OCI-LY7 (cell line): ENCODE data around the gene COMMD1. TPM values are rescaled to one million over a fixed set of nuclear protein-coding genes. Genes with fewer than 3 reads are reported as not detected.

Experiments used
- BruUV-seq: library from RNA; stranded (reverse); fragments of 400-500 nt; replicated peaks from 2 replicates; lab custom pipeline; 2021; lab: Mats Ljungman, UMichigan
- CTCF ChIA-PET: fragments of 300-600 bp; sonication (Branson Sonifier 250); formaldehyde crosslinking; loops from one replicate; lab custom pipeline; 2022; ENCODE audit warnings: antibody characterized with exemption; ENCODE audit not compliant: unreplicated experiment; lab: Charles Lee
- POLR2A ChIA-PET: fragments of 300-600 bp; sonication (Branson Sonifier 250); formaldehyde crosslinking; loops from one replicate; lab custom pipeline; 2022; ENCODE audit warnings: antibody characterized with exemption; lab: Charles Lee
- DNase-seq: peaks from one replicate; pipeline ENCODE4 v3.0.0-alpha.2; 2015; ENCODE audit warnings: low spot score
- H2AFZ ChIP-seq: fragments of 200-600 bp; sonication (generic), shearing (Covaris generic); 2 replicates; pipeline ENCODE4 v1.6.1; 2014; ENCODE audit warnings: mild to moderate bottlenecking, antibody characterized with exemption, low read length, moderate library complexity
- H3K27ac ChIP-seq: fragments of 200-600 bp; sonication (generic); 2 replicates; pipeline ENCODE4 v1.5.1; 2014; ENCODE audit warnings: mixed run types, low read depth, mild to moderate bottlenecking, moderate library complexity, low read length, inconsistent platforms; ENCODE audit not compliant: poor library complexity, severe bottlenecking
- H3K36me3 ChIP-seq: fragments of 200-600 bp; sonication (generic); 2 replicates; pipeline ENCODE4 v1.6.1; 2014; ENCODE audit warnings: mild to moderate bottlenecking, antibody characterized with exemption, low read length, moderate library complexity, mixed read lengths; ENCODE audit not compliant: insufficient read depth
- H3K4me1 ChIP-seq: fragments of 200-600 bp; sonication (generic); 2 replicates; pipeline ENCODE4 v1.5.1; 2014; ENCODE audit warnings: mild to moderate bottlenecking, low read length; ENCODE audit not compliant: insufficient read depth, poor library complexity, severe bottlenecking
- H3K4me2 ChIP-seq: fragments of 200-600 bp; sonication (generic); 2 replicates; pipeline ENCODE4 v1.6.1; 2014; ENCODE audit warnings: mild to moderate bottlenecking, low read length
- H3K4me3 ChIP-seq: fragments of 200-600 bp; sonication (generic); 2 replicates; pipeline ENCODE4 v1.5.1; 2014; ENCODE audit warnings: mild to moderate bottlenecking, low read depth, low read length; ENCODE audit not compliant: poor library complexity, severe bottlenecking
- H3K79me2 ChIP-seq: fragments of 200-600 bp; sonication (generic); 2 replicates; pipeline ENCODE4 v1.6.1; 2016; ENCODE audit warnings: low read depth, mild to moderate bottlenecking, low read length, moderate library complexity, mixed read lengths; ENCODE audit not compliant: insufficient read depth
- H3K9me2 ChIP-seq: fragments of 200-600 bp; sonication (generic); 2 replicates; pipeline ENCODE4 v1.6.1; 2016; ENCODE audit warnings: mild to moderate bottlenecking, low read length, mixed read lengths; ENCODE audit not compliant: insufficient read depth
- H3K9me3 ChIP-seq: fragments of 200-600 bp; sonication (generic); 2 replicates; pipeline ENCODE4 v1.6.1; 2014; ENCODE audit warnings: mild to moderate bottlenecking, mixed run types, low read length, mixed read lengths
- H4K20me1 ChIP-seq: fragments of 200-600 bp; sonication (generic); 2 replicates; pipeline ENCODE4 v1.6.1; 2014; ENCODE audit warnings: mild to moderate bottlenecking, antibody characterized with exemption, low read length, moderate library complexity, mixed read lengths; ENCODE audit not compliant: insufficient read depth
- EZH2phosphoT487 ChIP-seq: fragments of 200-600 bp; sonication (generic); IDR thresholded peaks from 2 replicates; pipeline ENCODE4 v1.6.1; 2018; ENCODE audit warnings: low read depth, borderline replicate concordance, mild to moderate bottlenecking, mixed run types, antibody characterized with exemption, low read length, moderate library complexity, mixed read lengths
- intact Hi-C: fragments of 100-400 bp; cut with micrococcal nuclease; formaldehyde crosslinking; loops from one replicate; pipeline ENCODE4 v1.10.0; 2022; ENCODE audit not compliant: unreplicated experiment
- total RNA-seq, 2 experiments: library from RNA; depleted of rRNA in 1 of 2; stranded (reverse); fragments of >200 nt in 1 of 2; shearing (Covaris generic) in 1 of 2; gene quantifications; 2 replicates each; pipeline ENCODE4 v1.2.3, GENCODE V29; 2014 to 2022
- TF ChIP-seq, protein P1 (sequence below): fragments of 200-600 bp; sonication (generic); conservative IDR thresholded peaks from 2 replicates; pipeline ENCODE4 v1.5.1; 2014; ENCODE audit warnings: mild to moderate bottlenecking, antibody characterized with exemption, low read length, moderate library complexity, mixed read lengths

Gene COMMD1
- total RNA-seq, 2 experiments from 2014 or later: 22.0 to 22.1 TPM

DNA sequence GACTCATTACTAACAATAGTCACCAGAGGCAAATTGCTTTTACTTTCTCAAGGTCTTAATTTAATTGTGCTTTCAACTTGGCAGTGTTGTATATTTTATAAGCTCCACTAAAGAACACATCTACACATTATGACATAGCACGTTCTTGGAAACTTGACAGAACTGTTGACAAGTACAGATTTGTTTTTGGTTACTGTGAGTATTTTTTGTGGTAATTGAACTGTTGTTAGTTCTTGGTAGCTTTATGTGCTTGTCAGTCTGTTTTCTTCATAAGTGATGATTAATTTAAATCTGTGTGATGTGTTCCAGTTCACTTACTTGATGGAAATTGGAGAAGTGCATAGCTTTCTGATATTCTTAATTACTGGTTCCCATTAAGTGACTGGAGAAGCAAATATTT is 63.9 kb downstream of the COMMD1 start:
- BruUV-seq: no TSS peak
- no peaks in the 10 kb centered on the region for H3K9me3 ChIP-seq
- no peak overlapping the region for H2AFZ ChIP-seq
- no peaks in the 10 kb centered on the region for H3K79me2 ChIP-seq
- POLR2A ChIA-PET: interaction anchor here (0.6 kb wide), 1 partner anchor 282 kb away, joined by 4 read pairs; no protein-coding TSS in a partner anchor
- no peak overlapping the region for H3K4me2 ChIP-seq
- H4K20me1 ChIP-seq: no peaks in the 10 kb centered on the region
- H3K4me1 ChIP-seq: no peaks in the 10 kb centered on the region
- CTCF ChIA-PET: no interaction called here
- no peak for DNase-seq
- intact Hi-C loops: no loop called here
- TF ChIP-seq, protein P1, sequence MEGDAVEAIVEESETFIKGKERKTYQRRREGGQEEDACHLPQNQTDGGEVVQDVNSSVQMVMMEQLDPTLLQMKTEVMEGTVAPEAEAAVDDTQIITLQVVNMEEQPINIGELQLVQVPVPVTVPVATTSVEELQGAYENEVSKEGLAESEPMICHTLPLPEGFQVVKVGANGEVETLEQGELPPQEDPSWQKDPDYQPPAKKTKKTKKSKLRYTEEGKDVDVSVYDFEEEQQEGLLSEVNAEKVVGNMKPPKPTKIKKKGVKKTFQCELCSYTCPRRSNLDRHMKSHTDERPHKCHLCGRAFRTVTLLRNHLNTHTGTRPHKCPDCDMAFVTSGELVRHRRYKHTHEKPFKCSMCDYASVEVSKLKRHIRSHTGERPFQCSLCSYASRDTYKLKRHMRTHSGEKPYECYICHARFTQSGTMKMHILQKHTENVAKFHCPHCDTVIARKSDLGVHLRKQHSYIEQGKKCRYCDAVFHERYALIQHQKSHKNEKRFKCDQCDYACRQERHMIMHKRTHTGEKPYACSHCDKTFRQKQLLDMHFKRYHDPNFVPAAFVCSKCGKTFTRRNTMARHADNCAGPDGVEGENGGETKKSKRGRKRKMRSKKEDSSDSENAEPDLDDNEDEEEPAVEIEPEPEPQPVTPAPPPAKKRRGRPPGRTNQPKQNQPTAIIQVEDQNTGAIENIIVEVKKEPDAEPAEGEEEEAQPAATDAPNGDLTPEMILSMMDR: no peak
- no peak for TF ChIP-seq EZH2phosphoT487
- H3K27ac ChIP-seq: no peak overlapping the region
- no peak overlapping the region for H3K4me3 ChIP-seq
- H3K9me2 ChIP-seq: no peaks in the 10 kb centered on the region
- no peaks in the 10 kb centered on the region for H3K36me3 ChIP-seq

DNA sequence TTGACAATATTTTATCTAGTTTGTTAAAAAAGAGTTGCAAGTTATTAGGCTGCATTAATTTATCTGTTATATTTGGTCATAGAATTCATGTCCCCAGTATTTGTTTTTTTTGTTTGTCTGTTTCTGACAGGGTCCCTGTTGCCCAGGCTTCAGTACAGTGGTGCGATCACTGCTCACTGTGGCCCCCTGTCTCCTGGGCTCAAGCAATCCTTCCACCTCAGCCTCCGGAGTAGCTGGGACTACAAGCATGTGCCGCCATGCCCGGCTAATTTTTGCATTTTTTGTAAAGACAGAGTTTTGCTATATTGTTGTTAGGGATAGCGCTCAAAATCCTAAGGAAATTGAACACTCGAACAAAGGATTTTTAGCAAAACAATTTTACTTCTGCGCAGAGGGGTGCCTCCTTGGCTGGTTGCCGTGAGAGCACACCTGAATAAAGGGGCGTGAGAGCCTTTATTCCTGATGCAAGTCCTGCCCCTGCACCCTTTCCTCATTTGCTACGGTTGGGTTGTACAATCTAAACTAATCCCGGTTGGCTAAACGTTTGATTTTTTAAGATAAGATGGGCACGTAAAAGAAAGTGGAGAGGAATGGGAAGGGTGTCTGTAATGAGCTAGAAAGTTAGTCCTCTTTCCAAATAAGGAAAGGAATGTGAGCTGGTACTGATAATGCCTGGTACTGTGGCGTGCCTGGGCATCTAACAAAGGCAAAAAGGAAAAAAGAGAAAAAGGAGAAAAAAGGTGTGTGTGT is 65.5 kb downstream of the COMMD1 start:
- POLR2A ChIA-PET: no interaction called here
- no peak overlapping the region for H3K4me2 ChIP-seq
- BruUV-seq: no TSS peak

More for the DNA sequence above, 65.5 kb downstream of the COMMD1 start:
- CTCF ChIA-PET: no interaction called here
- H3K4me3 ChIP-seq: no peak overlapping the region
- H3K9me2 ChIP-seq: no peaks in the 10 kb centered on the region
- H4K20me1 ChIP-seq: no peaks in the 10 kb centered on the region
- no peak for TF ChIP-seq EZH2phosphoT487
- TF ChIP-seq, protein P1: no peak
- intact Hi-C loops: no loop called here
- no peaks in the 10 kb centered on the region for H3K36me3 ChIP-seq
- no peak overlapping the region for H3K27ac ChIP-seq
- H3K79me2 ChIP-seq: no peaks in the 10 kb centered on the region
- no peak for DNase-seq
- H3K4me1 ChIP-seq: no peaks in the 10 kb centered on the region
- no peak overlapping the region for H2AFZ ChIP-seq
- no peaks in the 10 kb centered on the region for H3K9me3 ChIP-seq
